COR-L47 (cell line): Measurements from ENCODE around the gene SCNM1.

Experiments used
- DNase-seq: peaks from one replicate; lab custom pipeline; 2025; lab: John Stamatoyannopoulos, UW

The SCNM1 gene

GRCh38 chr1:151165738-151166504 is at the start of gene SCNM1, which contains the start of gene LYSMD1:
Gene SCNM1 (plus strand): TSS chr1:151166144. CDS start chr1:151166153, 9 bp downstream.
Gene LYSMD1 (minus strand): TSS chr1:151165902. CDS start chr1:151165258, 644 bp downstream.
- DNase-seq, result peak; percentile 97

- no peak for DNase-seq
Observed at GRCh38 chr1:151124763-151125403, 41.1 kb upstream of the SCNM1 start.

- no peak for DNase-seq
Observed at GRCh38 chr1:151128800-151129199, 37.1 kb upstream of the SCNM1 start.

DNA sequence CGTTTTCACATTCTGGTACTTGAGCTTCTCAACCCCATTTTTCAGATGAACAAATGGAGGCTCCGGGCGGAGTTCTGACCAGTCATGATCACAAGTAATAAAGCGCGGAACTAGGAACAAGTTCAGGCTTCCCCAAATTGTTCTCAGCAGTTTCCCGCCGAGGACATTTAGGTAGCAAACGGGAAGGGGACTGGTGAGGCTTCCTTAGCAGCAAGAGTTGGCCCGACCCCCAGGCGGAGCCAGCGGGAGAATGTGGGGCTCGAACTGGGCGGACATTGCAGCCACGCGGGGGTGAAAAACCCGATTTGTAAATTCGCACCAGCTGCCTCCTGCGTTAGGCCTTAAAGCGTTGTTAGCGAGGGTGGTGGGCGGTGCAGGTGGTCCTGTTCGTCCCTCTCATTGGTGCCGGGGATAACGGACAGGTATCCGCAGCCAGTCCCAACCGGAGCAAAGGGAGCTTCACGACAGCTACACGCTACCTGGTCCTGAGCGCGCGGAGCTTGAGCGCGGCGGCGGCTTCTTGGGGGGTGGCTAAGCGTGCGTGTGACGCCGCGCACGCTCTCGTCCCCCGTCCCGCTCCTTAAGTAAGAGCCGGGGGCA is 34.9 kb upstream of the SCNM1 start:
- no peak for DNase-seq

GRCh38 chr1:151131701-151132334 is 34.1 kb upstream of the SCNM1 start:
- DNase-seq, result no peak

DNA sequence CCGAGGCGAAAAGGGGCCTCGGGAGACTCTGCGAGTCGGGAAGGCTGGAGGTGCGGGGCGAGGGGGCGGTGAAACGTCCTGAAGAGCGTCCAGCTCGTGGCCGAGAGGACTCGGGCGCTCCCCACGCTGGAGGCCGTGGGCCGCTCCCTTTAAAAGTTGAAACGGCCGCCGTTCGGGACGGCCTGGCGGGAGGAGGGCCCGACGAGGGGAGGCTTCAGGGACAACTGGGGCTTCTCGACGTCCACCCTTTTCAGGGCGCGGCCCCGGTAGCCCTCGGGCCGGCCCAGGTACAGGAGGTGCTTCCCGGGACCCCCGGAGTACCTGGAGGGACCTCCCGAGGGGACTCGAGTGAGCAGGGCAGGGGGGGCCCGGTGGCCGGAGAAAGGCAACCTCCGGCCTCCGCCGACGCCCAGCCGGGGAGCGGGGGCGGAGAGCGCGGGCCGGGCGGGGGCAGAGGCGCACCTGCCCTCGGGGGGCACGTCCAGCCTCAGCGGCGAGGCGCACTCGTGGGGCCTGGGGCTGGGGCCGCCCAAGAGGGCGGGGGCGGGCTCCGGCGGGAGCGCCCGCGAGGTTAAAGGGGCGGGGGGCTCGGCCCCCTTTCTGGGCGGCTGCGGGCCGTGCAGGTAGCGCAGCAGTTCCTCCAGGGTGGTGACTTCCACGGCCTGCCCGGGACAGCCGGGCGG is 33.5 kb upstream of the SCNM1 start:
- no peak for DNase-seq

DNA sequence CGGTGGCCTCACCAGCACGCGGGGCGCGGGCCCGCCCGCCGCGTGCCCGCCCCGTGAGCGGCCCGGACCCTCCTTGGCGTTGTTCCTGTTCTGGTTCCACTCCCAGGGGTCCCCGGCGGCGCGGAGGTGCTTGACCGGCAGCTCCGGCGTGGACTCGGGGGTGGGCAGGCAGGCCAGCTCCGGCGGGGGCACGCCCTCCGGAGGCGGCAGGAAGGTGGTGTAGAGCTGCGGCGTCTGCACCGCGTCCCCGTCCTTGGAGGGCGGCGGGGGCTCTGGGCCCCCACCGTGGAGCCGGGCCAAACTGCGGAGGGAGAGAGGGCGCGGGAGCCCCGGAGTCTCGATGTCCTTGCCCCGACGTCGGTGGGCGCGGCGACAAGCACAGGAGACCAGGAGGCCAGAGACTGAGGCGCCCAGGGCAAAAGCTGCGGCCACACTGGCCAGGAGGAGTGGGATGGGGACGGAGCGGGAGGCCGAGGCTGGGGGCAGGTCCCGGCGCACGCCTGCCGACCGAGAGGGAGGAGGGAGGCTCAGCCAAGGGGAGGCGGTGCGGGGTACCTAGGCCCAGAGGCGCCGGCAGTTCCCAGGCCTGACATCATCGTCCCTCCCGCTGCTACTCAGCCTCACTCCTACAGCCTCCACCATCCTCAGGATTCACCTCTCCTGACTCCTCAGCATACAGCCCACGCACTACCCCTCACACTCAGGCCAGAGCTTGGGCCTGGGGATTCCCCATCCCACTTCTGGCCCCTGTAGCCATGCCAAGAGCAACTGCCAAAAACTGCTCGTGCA is 32.7 kb upstream of the SCNM1 start:
- DNase-seq, result no peak

GRCh38 chr1:151134396-151134795 is 31.5 kb upstream of the SCNM1 start:
- no peak for DNase-seq

DNA sequence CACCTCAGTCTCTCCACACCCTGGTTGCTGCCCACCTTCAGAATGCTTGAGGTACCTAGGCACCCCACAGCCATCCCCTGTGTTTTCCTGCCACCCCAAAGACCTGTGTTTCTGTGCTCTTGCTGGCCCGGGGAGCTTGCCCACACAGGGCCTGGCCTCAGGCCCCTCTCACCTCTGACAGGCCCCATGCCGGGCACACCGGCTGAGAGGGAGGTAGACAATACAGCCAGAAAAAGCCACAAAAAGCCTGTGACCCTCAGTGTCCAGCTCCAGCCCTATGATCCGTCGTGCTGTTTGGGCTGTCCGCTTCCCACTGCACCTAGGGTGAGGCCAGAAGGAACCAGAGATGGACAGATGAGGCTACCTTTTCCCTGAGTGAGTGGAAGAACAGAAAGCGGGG is 31.0 kb upstream of the SCNM1 start:
- no peak for DNase-seq

- DNase-seq, result no peak
Observed at GRCh38 chr1:151135433-151136385, 30.2 kb upstream of the SCNM1 start.

DNA sequence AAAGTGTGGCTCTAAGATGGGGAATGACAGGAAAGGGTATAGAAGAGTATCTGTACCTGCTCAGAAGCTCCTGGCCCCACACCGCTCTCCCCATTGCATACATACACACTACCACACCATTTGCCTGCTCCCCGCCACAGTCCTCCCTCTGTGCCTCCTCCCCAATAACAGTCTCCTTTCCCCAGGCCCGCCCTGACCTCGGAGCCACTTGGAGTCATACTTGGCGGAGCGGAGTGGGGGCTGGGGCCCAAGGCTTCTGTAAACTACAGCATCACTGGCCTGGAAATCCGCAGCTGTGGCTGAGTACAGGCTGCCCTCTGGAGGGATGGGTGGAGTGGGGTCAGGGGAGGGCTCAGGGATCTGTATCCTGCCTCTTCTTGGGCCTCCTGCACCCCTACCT is 28.2 kb upstream of the SCNM1 start:
- no peak for DNase-seq

- DNase-seq, result no peak
Observed at GRCh38 chr1:151142411-151143056, 23.4 kb upstream of the SCNM1 start.

GRCh38 chr1:151143057-151143435 is 22.9 kb upstream of the SCNM1 start:
- no peak for DNase-seq

- no peak for DNase-seq
Observed at GRCh38 chr1:151143986-151144385, 22.0 kb upstream of the SCNM1 start.

GRCh38 chr1:151144474-151145303 is 21.3 kb upstream of the SCNM1 start:
- DNase-seq, result no peak

DNA sequence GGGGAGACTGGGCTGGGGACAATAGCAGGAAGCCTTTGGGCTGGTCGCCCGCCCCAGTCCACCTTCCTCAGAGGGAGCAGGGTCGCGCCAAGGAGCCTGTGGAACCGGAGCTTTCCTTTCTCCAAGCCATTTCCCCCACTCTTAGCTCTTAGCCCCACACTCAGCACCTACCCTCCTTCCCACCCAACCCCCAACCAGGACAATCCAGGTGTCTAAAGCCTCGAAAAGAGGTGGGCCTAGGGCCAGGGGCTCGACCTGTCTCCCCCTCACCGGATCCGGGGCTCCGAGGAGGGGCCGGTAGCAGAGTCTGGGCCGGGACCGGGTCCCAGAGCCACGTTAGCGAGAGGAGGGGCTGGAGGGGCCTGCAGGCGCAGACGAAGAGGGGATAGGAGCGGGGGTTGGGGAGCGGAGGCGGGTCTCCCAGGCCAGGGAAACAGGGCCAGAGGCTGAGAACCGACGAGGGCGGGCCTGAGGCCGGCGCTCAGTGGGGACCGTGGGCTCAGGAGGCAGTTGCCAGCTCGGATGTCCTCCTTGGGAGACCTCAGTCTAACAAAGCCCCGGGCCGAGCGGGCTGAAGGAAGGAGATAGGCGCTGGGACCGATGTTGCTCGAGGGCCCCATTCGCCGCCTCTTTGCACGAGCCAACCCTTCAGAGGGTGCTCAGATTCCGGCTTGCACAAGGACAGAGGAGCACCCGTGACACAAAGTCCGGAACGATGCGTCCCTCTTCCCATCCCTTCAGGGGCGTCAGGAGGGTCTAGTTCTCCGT is 20.5 kb upstream of the SCNM1 start:
- DNase-seq, result no peak

DNA sequence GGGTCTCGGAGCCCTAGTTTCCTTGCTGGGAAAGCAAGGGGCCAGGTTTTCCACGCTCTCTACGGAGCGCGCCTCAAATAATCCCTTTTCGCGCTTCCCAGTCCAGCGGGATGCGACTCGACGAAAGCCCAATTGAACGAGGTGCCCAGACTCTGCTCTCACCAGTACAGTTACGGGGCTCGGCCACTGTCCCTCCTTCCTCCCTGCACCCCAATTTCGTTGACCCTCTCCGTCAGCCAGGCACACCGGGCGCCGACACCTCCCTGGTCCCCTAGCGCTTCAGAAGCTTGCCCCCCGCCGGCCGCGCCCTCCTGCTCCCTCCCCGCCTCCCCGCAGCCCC is 19.9 kb upstream of the SCNM1 start:
- no peak for DNase-seq
